Measurements from ENCODE around the gene TSPAN16. TPM values are rescaled to one million over a fixed set of nuclear protein-coding genes. Genes with fewer than 3 reads are reported as not detected.
A peak's percentile ranks its signal among the peaks of the same experiment; 100 is the strongest.

Gene TSPAN16
- total RNA-seq, 1 donor from 2014 or later = not detected

DNA sequence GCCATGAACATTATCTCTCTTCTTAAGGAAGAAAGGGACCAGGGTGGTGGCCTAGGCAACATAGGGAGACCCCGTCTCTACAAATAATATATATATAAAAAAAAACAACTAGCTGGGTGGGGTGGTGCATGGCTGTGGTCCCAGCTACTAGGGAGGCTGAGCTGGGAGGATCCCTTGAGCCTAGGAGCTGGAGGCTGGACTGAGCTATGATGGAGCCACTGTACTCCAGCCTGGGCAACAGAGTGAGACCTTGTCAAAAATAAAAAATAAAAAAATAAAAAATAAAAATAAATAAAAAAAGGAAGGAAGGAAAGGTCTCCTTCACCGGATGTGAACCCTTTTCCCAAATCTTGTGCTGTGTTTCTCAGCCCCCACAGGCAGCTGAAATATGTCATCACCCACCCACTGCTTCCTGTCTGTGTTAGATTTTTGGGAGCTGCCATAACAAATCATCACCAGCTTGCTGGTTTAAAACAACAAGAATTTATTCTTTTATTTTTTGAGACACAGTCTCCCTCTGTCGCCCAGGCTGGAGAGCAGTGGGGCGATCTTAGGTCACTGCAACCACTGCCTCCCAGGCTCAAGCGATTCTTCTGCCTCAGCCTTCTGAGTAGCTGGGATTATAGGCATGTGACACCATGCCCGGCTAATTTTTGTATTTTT is 9.5 kb upstream of the TSPAN16 start:
- Histone ChIP-seq H3K4me1 (no peaks in the 10 kb centered on the region), H3K9me3 (no peaks in the 10 kb centered on the region), H3K4me3 (no peak overlapping the region), H3K27me3 (no peaks in the 10 kb centered on the region), H3K36me3 (no peaks in the 10 kb centered on the region), H3K27ac (peak overlapping the region; percentile 20)
- intact Hi-C loops (cut with DNase I) = loop anchor here (5.0 kb wide), 1 partner anchor 154 kb away; no protein-coding TSS in a partner anchor
- TF ChIP-seq POLR2A (IDR thresholded peaks at IDR 0.05) = no peak
- no peak for TF ChIP-seq POLR2AphosphoS5 (IDR thresholded peaks at IDR 0.05; ENCODE audit: insufficient read depth in 1 of 2, low read depth in 1 of 2)
- TF ChIP-seq, protein P1, sequence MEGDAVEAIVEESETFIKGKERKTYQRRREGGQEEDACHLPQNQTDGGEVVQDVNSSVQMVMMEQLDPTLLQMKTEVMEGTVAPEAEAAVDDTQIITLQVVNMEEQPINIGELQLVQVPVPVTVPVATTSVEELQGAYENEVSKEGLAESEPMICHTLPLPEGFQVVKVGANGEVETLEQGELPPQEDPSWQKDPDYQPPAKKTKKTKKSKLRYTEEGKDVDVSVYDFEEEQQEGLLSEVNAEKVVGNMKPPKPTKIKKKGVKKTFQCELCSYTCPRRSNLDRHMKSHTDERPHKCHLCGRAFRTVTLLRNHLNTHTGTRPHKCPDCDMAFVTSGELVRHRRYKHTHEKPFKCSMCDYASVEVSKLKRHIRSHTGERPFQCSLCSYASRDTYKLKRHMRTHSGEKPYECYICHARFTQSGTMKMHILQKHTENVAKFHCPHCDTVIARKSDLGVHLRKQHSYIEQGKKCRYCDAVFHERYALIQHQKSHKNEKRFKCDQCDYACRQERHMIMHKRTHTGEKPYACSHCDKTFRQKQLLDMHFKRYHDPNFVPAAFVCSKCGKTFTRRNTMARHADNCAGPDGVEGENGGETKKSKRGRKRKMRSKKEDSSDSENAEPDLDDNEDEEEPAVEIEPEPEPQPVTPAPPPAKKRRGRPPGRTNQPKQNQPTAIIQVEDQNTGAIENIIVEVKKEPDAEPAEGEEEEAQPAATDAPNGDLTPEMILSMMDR (IDR thresholded peaks at IDR 0.05) = no peak
- no peak for DNase-seq (ENCODE audit: extremely low spot score in 2 of 2)

DNA sequence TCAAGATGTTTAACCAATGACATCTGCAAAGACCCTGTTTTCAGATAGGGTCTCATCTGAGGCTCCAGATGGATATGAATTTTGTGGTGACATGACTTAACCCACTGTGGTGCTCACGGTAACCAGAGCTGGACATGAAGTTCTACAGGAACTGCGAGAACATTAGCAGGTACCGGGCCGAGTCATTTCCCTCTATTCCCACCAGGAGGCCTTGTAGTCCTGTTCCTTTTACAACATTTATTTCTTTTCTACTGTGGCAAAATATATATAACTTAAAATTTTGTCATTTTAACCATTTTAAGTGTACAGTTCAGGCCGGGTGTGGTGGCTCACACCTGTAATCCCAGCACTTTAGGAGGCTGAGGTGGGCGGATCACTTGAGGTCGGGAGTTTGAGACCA is 7.6 kb upstream of the TSPAN16 start:
- Histone ChIP-seq H3K36me3 (no peaks in the 10 kb centered on the region), H3K4me3 (no peak overlapping the region), H3K27me3 (no peaks in the 10 kb centered on the region), H3K4me1 (peaks cover 3% of the 10 kb centered on the region), H3K27ac (no peak overlapping the region), H3K9me3 (no peaks in the 10 kb centered on the region)
- intact Hi-C loops (cut with DNase I) = loop anchor here (5.0 kb wide), 1 partner anchor 156 kb away; no protein-coding TSS in a partner anchor
- no peak for DNase-seq (ENCODE audit: extremely low spot score in 2 of 2)
- TF ChIP-seq, protein P1 (IDR thresholded peaks at IDR 0.05) = peak in 1 of 3 experiments; percentile 6
- TF ChIP-seq POLR2A (IDR thresholded peaks at IDR 0.05) = no peak

DNA sequence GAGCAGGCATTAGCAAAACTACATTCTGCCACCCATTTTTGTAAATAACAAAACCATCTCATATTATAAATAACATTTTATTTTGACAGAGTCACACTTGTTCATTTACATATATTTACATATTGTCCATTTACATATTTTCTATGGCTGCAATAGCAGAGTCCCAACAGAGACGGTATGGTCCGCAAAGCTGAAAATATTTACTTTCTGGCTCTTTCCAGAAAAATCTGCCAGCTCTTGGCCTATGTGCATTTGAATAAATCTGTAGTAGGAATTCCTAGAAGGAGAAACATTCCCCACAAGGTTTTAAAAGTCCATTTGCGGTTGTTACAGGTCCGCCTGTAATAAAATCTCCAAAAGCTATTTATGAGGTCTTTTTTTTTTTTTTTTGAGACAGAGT is 5.7 kb upstream of the TSPAN16 start:
- Histone ChIP-seq H3K9me3 (no peaks in the 10 kb centered on the region), H3K36me3 (no peaks in the 10 kb centered on the region), H3K27ac (no peak overlapping the region), H3K4me1 (peaks cover 14% of the 10 kb centered on the region), H3K4me3 (no peak overlapping the region), H3K27me3 (no peaks in the 10 kb centered on the region)
- no peak for DNase-seq (ENCODE audit: extremely low spot score in 2 of 2)
- TF ChIP-seq, protein P1 (IDR thresholded peaks at IDR 0.05) = no peak
- no peak for TF ChIP-seq POLR2AphosphoS5 (IDR thresholded peaks at IDR 0.05; ENCODE audit: insufficient read depth in 1 of 2, low read depth in 1 of 2)
- no peak for TF ChIP-seq POLR2A (IDR thresholded peaks at IDR 0.05)
- intact Hi-C loops (cut with DNase I) = loop anchor here (10.0 kb wide), 2 partner anchors 165 to 195 kb away; partner anchors contain the start of gene ELAVL3

DNA sequence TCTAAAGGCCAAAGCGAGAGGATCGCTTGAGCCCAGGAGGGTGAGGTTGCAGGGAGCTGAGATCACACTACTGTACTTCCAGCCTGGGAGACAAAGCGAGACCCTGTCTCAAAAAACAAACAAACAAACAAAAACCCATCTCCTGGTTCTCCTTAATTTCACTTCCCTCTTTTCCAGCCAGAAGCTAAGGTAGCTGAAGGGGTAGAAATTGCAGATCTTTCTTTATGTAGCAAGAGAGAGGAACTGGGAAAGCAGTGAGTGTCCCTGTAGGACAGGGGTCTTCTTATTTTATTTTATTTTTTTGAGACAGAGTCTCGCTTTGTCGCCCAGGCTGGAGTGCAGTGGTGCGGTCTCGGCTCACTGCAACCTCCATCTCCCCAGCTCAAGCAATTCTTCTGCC is 4.5 kb upstream of the TSPAN16 start:
- intact Hi-C loops (cut with DNase I) = loop anchor here (10.0 kb wide), 2 partner anchors 163 to 193 kb away; partner anchors contain the start of gene ELAVL3
- H3K4me1 ChIP-seq = peaks cover 15% of the 10 kb centered on the region
- no peak overlapping the region for H3K4me3 ChIP-seq
- H3K27me3 ChIP-seq = no peaks in the 10 kb centered on the region
- no peak for DNase-seq (ENCODE audit: extremely low spot score in 2 of 2)
- H3K27ac ChIP-seq = no peak overlapping the region
- H3K9me3 ChIP-seq = no peaks in the 10 kb centered on the region
- H3K36me3 ChIP-seq = no peaks in the 10 kb centered on the region
- TF ChIP-seq, protein P1 (IDR thresholded peaks at IDR 0.05) = no peak
- no peak for TF ChIP-seq POLR2A (IDR thresholded peaks at IDR 0.05)
- TF ChIP-seq POLR2AphosphoS5 (IDR thresholded peaks at IDR 0.05; ENCODE audit: insufficient read depth in 1 of 2, low read depth in 1 of 2) = no peak

DNA sequence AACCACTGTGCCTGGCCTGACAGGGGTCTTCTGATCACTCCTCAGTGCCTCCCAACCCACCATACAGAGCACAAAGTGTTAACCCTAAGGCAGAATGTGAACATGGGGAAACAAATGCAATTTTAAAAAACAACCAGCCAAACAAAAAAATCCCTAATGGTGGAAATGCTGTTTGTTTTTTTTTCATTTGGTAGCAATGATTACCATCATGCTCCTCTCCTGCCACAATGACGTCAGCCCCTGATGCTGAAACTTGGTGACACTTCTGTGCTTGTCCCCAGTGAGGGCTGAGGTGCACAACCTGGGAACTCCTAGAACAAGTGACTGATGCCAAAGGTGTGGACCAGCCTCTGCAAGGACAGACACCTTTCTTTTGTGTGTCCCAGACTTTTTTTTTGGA is 4.0 kb upstream of the TSPAN16 start:
- TF ChIP-seq POLR2A (IDR thresholded peaks at IDR 0.05) (no peak), POLR2AphosphoS5 (IDR thresholded peaks at IDR 0.05; ENCODE audit: insufficient read depth in 1 of 2, low read depth in 1 of 2) (no peak)
- TF ChIP-seq, protein P1 (IDR thresholded peaks at IDR 0.05) = no peak
- no peaks in the 10 kb centered on the region for H3K27me3 ChIP-seq
- no peaks in the 10 kb centered on the region for H3K9me3 ChIP-seq
- H3K4me1 ChIP-seq = peaks cover 21% of the 10 kb centered on the region
- no peak overlapping the region for H3K27ac ChIP-seq
- intact Hi-C loops (cut with DNase I) = loop anchor here (10.0 kb wide), 2 partner anchors 163 to 193 kb away; partner anchors contain the start of gene ELAVL3
- no peak overlapping the region for H3K4me3 ChIP-seq
- DNase-seq (ENCODE audit: extremely low spot score in 2 of 2) = no peak
- H3K36me3 ChIP-seq = no peaks in the 10 kb centered on the region

Data from vagina (tissue), 2 donors.